ENCODE data around the gene PPP1CC.

Gene PPP1CC

DNA sequence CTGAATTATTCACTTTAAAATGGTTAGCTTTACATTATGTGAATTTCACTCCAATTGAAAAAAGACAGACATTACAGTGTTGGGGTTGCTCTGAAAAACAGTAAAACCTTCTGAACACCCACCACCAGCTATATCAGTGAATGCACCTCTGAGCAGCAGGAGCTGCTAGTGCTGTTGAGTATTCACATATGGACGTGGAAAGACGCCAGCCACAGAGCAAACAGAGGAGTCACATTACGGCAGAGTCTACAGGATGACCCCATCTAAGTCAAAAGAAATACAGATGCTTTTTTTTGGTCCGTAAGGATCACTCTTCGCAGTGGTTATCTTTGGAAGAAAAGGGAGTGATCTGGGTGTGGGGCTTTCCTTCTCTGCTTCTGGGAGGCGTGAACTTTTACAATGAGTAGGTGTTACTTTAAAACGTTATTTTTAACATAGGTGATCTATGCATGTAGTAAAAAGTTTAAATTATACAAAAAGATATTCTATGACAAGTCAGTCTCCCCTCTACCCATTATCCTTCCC is 58.3 kb downstream of the PPP1CC start:
- DNase-seq: no peak

DNA sequence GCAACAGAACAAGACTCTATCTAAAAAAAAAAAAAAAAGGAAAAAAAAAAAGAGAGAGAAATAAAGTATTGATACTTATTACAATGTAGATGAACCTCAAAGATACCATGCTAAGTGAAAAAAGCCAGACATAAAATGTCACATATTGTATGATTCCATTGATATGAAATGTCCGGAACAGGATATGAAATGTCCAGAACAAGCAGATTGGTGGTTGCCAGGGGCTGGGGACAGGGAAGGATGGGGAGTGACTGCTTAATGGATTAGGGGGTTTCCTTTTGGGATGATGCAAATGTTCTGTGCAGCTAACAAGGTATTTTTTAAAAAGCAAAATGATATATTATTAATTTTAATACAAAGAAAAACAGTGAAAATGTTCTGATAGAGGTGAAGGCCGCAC is 58.8 kb downstream of the PPP1CC start:
- DNase-seq: no peak

DNA sequence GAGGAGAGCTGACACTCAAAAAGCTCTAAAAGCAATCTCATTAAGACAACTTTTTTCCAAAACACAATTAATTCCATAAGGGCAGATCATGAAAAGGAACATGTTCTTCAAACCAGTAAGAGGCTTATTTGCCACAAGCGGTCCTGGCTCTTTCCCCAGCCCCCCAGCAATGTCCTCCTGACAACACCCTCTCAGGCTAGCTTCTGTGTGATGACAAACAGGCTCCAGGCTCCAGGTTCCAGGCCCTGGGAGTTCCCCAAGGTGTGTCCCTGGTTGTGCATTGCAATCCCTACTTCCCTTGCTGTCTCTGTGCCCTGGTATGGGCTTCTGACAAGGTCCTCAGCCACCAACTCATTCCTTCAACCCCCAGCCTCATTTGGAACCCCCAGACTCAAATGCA is 62.7 kb downstream of the PPP1CC start:
- no peak for DNase-seq

DNA sequence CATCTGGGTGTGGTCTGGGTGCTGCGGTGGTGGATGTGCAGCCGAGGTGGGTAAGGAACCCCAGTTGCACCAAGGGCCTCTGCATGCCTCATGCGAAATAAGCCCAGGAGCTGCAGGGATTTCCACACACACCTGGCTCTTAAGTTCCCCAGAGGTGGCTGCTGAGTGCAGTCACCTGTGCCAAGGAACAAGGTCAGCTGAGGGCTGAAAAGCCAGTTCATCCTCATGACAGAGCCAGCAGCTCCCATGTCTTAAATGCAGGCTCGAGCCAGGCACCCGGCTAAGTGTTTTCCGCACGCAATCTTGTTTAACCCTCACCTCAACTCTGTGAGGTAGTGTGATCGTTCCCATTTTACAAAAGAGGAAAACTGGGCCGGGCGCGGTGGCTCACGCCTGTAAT is 63.5 kb downstream of the PPP1CC start:
- DNase-seq: no peak

DNA sequence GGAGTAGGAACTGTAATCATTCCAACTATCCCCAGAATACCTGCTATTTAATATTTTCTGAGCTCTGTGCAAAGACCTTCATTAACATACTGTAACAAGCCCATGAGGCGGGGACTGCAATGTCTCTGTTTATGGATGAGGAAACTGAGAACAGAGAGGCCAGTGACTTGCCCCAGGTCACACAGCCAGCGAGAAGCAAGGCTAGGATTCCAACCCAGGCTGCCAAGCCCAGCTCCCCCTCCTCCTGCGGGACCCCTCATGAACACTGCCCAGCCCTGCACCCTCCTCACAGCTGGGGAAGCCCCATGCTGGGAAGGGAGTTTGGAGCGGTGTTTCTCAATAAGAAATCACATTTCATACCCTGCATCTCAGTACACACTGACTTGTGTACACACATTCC is 64.7 kb downstream of the PPP1CC start:
- no peak for DNase-seq

DNA sequence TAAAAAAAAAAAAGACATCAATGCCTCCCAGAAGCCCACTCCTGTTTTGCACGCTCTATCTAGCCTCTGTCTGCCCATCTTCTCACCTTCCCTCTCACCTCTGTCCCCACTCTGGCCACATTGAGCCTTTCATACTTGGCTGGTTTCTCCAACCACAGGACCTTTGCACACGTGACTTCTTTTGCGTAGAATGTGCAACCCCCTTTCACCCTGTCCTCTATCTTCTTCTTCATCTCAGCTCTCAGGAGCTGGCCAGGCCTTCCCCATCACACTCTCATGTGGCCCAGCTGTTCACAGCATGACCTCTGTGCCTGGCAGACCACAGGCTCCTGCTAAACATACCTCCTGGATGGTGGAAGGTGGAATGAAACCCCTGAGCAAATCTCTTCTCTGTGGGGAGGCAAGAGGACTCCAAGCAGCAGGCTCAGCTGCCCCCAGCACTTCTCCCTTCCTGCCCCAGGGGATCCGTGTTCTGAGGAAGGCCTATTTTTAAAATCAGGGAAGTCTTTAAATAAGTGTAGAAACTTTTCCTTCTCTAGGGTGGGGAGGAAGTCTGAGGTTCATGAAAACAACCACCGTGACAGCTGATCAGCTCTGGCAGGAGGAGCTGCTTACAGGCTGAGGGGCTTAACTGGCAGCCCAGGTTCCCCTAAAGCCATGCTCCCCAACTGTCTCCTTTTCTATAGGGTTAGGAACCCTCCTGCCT is 65.3 kb downstream of the PPP1CC start:
- no peak for DNase-seq

DNA sequence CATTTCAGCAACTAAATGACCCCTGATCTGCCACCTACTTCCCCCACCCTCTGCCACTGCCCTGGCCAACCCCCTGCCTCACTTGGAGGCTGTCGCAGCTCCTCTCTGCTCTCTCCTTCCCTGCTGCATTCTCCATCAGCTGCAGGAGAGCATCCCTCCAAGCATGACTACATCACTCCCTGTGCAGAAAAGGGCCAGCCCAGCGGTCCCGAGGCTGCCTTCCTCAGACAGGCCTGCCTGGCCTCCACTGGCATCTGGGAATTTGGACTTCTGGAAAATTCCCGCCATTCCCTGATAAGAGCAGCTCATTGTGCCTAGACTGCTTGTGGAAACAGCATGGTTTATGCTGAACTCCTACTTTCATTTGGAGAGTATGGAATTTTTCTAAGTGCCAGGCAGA is 66.5 kb downstream of the PPP1CC start:
- DNase-seq: no peak

DNA sequence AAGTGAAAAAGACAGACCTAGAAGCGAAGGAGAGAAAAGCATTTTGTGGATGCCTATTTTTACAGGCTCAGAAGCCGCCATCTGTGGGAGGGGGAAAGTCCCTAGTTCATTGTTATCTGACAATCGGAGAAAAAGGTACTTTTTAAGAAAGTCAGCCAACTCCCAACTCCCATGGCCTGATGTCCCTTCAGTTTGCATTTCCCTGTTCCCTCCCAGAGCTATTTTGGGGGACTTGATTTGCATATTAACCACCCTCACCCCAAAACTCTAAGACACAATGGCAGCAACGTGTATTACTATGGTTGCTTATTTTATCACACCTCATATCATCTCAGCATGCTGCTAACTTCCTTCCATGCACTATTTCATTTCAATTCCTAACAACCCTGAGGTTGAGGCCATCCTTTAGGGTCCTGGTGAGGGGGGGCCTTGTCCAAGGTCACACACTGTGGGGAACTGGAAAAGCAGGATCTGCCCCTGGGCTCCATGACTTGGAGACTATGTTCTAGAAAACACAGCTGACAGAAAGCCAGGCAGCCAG is 72.5 kb downstream of the PPP1CC start:
- DNase-seq: peak; percentile 9
